Epithelial cell of proximal tubule (primary cell): Measurements from ENCODE around the gene LRRC9. TPM values are rescaled to one million over a fixed set of nuclear protein-coding genes. Genes with fewer than 3 reads are reported as not detected.
A peak's percentile ranks its signal among the peaks of the same experiment; 100 is the strongest.

ENCODE experiments used
- DNase-seq: peaks from one replicate; pipeline ENCODE4 v3.0.0-alpha.2; 2011; ENCODE audit warnings: low read depth
- H3K4me3 ChIP-seq: 2 replicates; pipeline ENCODE4 v1.5.1; 2011; ENCODE audit warnings: low read depth, mild to moderate bottlenecking, low read length
- total RNA-seq: library from RNA; depleted of rRNA; stranded (reverse); fragments of >200 nt; gene quantifications from 2 replicates; pipeline ENCODE4 v1.2.3, GENCODE V29; 2015
- TF ChIP-seq, protein P1 (sequence below): conservative IDR thresholded peaks from 2 replicates; pipeline ENCODE4 v1.5.1; 2012; ENCODE audit warnings: low read depth, mild to moderate bottlenecking, low read length

Gene LRRC9
- 0.23 TPM in 1 of 2 replicates, not detected in the other for total RNA-seq

GRCh38 chr14:59919570-59920377 lies at the start of gene LRRC9:
Gene LRRC9 (plus strand): TSS chr14:59920144.
- TF ChIP-seq, protein P1, sequence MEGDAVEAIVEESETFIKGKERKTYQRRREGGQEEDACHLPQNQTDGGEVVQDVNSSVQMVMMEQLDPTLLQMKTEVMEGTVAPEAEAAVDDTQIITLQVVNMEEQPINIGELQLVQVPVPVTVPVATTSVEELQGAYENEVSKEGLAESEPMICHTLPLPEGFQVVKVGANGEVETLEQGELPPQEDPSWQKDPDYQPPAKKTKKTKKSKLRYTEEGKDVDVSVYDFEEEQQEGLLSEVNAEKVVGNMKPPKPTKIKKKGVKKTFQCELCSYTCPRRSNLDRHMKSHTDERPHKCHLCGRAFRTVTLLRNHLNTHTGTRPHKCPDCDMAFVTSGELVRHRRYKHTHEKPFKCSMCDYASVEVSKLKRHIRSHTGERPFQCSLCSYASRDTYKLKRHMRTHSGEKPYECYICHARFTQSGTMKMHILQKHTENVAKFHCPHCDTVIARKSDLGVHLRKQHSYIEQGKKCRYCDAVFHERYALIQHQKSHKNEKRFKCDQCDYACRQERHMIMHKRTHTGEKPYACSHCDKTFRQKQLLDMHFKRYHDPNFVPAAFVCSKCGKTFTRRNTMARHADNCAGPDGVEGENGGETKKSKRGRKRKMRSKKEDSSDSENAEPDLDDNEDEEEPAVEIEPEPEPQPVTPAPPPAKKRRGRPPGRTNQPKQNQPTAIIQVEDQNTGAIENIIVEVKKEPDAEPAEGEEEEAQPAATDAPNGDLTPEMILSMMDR, result no peak
- no peak for DNase-seq
- peak within 1 kb of the TSS; percentile 41 for H3K4me3 ChIP-seq

- TF ChIP-seq, protein P1, result no peak
- H3K4me3 ChIP-seq, result peak within 1 kb of the TSS; percentile 58
- no peak for DNase-seq
These were observed 49.4 kb upstream of the LRRC9 start, which contains the start of gene RTN1 for GRCh38 chr14:59870277-59871165. Gene RTN1 (minus strand): TSS chr14:59870776. CDS start chr14:59870630, 146 bp downstream.

GRCh38 chr14:59871166-59871495 lies 48.8 kb upstream of the LRRC9 start:
- peak overlapping the region; percentile 58 for H3K4me3 ChIP-seq
- no peak for DNase-seq
- TF ChIP-seq, protein P1, result no peak

GRCh38 chr14:59882957-59883356 lies 37.0 kb upstream of the LRRC9 start:
- TF ChIP-seq, protein P1, result peak; percentile 45
- H3K4me3 ChIP-seq, result no peak overlapping the region
- no peak for DNase-seq

DNA sequence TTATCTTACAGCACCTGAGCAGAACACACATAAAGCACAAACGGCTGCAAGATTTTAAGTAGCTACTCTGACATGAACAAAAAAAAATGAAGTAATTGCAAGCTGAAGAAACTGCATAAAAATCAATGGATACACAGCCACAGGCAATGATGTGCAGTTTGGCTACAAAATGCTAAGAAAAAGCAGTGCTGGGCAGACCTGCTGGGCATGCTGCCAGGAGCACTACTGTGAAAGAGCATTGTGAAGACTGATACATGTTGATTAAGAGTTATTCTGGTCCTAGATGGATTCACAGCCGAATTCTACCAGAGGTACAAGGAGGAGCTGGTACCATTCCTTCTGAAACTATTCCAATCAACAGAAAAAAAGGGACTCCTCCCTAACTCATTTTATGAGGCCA lies 29.3 kb upstream of the LRRC9 start:
- TF ChIP-seq, protein P1, result no peak
- H3K4me3 ChIP-seq, result no peak overlapping the region
- DNase-seq, result no peak

GRCh38 chr14:59895721-59896120 lies 24.2 kb upstream of the LRRC9 start:
- no peak for DNase-seq
- TF ChIP-seq, protein P1, result no peak

More at GRCh38 chr14:59895721-59896120, 24.2 kb upstream of the LRRC9 start:
- H3K4me3 ChIP-seq, result no peak overlapping the region
